Activated T-cell treated with anti-CD3 and anti-CD28 coated beads, Interleukin-2, amount 50 U/mL, for 1 hour (primary cell): ENCODE results near the gene ZNF581.

ENCODE experiments used
- DNase-seq: peaks from one replicate; pipeline ENCODE4 v3.0.0-alpha.2; 2020

The ZNF581 gene, protein sequence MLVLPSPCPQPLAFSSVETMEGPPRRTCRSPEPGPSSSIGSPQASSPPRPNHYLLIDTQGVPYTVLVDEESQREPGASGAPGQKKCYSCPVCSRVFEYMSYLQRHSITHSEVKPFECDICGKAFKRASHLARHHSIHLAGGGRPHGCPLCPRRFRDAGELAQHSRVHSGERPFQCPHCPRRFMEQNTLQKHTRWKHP

DNA sequence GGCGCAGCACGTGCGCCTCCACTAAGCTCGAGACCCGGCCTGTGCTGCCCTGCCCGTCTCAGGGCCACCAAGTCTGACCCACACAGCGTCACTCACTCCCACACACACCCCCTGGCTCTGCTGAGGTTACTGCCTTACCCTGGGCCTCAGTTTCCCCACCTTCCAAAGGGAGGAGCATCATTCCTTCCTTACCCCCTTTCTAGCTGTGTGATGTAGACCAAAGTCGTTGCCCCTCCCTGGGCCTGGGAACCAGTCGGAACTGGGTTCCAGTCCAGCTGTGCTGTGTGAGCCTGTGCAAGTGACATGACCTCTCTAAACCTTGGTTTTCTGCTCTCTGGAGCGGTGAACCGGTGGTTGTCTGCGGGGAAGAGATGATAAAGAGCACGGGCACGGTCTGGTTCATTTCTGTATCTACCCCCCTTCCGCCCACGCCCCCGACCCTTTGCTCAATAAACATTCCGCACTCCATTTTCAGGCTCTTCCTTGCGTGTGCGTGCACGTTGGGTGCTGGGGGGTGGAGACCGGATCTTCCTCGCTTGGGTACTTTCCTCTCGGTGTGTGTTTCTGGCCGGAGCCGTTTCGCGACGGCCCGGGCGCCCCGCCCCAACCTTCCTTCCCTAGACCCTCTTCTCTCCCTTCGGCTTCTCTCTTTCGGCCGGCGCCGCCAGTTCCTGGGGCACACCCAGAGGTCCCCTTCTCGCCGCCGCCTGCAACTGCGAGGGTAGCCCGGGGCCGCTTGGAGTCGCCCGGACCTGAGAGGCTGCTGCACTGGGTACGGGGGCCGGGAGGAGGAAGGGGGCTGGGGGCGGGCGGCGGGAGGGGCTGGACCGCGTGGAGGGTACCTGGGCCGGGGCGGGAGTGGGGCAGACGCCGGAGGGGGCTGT, at the start of gene ZNF581:
ZNF581 (plus strand) TSS at position 647 of the 884 bp plus-strand sequence. CDS start 923 bp downstream, outside the sequence.
- DNase-seq, result peak; percentile 84

DNA sequence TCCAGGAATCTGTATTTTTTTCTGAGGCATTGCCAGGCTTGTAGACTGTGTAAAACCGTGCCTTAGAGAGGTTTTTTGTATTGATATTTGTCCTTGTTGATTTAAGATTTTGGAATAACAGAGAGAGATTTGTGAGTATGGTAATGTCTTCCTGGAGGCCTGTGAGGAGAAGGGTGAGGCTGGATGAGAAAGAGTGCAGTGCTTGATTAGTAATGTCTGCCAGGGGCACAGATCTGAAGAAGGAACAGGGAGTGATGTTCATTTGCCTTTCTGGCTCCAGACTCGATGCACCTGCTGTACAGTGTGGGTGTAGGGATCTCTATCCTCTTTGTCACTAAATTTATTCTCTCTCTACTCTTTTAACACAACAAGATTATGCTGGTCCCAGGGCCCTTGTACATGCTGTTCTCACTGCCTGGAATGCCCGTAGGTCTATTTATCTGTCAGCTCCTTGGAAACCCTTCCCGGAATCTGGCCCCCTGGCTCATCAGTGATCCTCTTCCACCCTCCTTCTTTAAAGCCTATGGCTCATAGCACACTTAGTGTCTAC, 48.4 kb upstream of the ZNF581 start:
- no peak for DNase-seq

DNA sequence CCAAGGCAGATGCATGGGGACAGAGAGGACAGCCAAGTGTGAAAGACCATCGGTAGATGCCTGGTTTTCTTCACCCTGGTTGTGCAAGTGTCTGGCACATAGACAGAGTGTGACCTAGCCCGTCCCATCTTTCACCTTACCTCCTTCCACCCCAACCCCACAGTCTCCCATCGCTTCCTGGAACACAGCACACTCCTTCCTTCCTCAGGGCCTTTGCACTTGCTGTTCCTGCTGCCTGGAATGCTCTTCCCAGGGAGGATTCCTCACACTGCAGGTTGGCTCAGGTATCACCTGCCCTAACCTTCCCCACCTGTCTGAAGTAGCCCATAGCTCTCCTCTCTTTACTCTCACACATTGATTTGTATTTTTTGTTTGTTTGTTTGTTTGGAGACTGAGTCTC, 47.1 kb upstream of the ZNF581 start:
- DNase-seq, result no peak

DNA sequence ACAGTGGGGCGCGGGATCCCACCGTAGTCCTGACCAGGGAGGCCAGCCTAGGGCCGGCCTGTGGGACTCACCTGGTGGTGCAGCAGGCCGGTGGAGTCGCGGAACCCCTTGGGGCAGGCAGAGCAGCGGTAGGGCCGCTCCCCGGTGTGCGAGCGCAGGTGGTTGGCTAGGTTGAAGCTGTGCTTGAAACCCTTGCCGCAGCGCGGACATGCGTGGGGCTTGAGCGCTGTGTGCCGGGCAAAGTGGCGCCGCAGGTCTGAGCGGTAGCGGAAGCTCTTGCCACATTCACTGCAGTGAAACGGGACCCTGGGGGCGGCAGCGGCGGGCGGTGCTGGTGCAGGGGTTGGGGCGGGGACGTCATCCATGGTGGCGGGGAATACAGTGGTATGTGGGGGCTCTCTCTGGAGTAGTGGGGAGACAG, 45.9 kb upstream of the ZNF581 start:
- DNase-seq, result no peak

DNA sequence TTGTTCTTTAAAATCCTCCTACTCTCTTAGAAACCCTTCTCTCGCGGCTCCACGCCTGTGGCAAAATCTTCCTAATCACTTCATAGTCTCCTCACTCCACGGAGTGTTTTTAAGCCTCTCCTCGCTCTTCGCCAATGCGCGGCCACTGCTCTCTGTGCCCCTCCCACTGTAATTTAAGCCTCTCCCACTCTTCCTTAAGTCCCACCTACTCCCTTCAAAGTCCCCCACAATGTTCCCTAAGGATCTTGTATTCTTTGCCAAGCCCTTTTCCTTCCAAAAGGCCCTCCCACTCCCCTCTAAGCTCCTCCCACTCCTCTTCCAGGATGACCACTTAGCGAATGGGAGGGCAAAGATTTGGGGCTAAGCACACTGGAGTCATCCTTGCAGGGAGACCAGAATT, 45.4 kb upstream of the ZNF581 start:
- no peak for DNase-seq

DNA sequence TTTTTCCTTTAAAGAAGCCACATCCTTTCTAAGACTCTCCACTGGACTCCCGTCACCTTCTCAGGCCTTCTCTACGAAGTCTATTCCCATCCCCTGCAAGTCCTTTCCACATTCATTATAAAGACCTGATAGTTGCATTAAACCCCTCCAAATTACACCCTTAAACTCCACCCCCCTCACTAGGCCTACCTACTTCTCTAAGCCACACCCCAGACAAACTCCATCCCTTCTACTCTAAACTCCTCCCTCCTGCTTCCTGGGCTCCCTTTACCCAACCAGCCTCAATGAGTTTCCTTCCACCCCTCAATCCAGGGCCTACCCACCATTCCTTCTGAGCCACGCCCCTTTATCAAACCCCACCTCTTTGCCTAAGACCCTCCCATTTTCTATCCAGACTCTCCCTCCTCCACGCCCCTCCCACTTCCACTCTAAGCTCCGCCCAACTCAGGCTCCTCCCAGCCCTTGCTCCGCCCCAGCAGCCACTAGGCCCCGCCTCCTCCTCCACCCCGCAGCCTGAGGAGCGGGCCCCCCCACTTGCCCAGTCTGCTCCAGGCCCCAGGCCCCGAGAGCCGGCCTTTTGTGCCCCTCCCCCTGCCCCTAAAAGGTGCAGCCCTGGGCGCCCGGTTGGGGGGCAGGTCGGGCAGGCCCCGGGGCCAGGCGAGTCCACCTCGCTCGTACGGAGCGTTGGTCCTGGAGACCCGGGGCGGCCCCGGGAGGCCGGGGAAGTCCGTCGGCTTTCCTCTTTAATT, 44.6 kb upstream of the ZNF581 start:
- peak; percentile 96 for DNase-seq

DNA sequence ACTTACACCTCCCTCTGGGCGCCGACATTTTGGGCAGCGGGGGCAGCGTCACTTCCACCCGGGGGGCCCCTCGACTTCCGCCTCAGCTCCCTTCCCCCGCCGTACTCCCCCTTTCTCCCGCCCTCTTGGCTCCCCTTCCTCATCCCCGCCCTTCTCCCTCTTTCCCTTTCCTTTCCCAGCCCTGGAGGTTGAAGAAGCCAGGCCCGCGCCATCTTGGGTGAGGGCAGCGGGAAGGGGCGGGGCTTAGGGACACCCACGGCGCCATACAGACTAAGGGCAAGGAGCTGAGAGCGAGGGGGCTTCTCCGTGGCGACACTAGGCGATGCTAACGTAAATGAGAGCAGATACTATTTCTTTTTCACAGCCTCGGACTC, 44.0 kb upstream of the ZNF581 start, which contains the start of gene FIZ1:
FIZ1 (minus strand) TSS at position 50 of the 374 bp plus-strand sequence. CDS start 1,652 bp downstream, outside the sequence.
- peak; percentile 96 for DNase-seq

DNA sequence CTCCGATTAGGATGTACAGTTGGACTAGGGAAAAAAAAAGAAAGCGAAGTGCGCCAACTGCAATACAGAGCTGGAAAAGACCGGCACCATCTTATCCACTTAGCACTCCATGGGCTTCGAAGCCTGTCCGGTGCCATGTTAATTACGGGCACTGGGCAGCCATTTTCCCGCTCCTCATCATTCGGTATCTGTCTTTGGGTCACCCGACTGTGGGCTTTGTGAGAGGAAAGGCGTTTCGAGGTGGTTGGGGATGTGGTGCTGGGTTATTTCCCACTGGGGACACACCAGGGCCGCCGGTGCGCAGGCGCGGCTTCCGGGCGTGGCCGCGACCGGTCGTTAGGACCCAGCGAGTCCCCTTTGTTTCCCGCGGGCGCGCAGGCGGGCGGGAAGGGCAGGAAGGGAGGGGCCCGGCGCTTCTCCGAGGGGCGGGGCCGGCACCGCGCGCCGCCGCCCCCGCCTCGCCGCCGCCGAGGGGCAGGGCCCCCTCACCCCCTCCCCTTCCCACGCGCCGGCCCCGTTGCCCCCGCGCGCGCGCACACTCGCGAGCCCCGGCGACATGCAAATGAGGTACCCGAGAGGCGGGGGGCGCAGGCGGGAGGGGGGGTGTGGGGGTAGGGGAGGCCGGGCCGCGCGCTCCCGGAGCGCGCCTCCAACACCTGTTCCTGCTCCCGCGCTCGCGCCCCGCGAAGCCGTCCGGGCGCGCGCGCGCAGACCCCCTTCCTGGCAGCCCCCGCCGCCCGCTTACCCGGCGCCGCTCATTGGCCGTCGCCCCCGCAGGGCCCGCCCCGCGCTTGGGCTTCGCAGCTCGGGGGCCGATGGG, 43.4 kb upstream of the ZNF581 start, which contains the start of gene ZNF524:
ZNF524 (plus strand) TSS at position 447 of the 820 bp plus-strand sequence. CDS start 1,825 bp downstream, outside the sequence.
- peak; percentile 88 for DNase-seq

DNA sequence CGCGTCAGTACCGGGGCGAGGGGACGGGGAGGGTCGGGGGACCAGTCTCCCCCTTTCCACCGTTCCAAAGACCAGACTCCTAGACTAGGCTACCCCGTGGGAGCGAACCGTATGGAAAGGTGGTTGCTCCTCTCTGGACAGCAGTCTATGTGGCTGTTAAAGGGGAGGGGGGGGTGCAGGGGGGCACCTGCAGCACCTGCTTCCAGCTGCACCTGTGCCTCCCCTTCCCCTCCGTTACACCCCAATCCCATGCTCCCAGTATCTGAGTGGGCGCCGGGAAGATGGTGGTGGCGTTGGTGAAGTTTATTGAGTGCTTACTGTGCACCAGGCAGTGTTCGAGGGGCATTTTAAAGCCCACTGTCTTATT, 42.8 kb upstream of the ZNF581 start:
- no peak for DNase-seq

DNA sequence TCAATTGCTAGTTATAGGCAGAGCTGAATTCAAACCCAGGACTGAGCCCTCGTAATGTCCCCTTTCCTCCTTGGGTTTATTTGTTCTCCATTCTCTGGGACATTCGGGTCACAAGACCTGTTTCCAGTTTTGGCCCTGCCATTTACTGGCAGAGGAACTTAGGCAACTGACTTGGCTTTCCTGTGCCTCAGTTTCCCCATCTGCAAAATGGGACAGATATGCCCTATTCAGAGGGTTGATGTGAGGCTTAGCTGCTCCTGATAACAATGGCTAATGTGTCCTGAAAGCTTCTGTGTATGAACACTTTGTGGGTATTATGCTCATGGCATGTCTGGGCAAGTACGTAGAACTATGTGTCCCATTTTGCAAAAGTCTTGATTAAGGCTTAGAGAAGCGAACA, 42.4 kb upstream of the ZNF581 start:
- DNase-seq, result no peak

DNA sequence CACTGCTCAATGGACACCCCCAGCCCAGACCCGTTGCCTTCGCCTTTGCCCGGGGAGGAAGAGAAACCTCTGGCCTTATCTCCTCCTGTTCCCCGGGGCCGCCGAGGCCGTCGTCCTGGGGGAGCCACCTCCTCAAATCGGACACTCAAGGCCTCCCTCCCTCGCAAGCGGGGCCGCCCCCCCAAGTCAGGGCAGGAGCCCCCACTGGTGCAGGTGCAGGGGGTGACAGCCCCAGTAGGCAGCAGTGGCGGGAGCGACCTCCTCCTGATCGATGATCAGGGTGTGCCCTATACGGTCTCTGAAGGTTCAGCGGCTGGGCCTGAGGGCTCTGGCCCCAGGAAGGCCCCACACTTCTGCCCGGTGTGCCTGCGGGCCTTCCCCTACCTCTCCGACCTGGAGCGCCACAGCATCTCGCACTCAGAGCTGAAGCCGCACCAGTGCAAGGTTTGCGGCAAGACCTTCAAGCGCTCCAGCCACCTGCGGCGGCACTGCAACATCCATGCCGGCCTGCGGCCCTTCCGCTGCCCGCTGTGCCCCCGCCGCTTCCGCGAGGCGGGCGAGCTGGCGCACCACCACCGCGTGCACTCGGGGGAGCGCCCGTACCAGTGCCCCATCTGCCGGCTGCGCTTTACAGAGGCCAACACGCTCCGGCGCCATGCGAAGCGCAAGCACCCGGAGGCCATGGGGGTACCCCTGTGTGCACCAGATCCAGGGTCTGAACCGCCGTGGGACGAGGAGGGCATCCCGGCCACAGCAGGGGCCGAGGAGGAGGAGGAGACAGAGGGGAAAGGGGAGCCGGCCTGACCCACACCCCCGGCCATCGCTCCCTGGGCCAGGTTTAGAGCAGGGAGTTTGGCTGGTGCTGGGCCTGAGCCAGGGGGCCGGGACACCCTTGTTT, 41.1 kb upstream of the ZNF581 start:
- DNase-seq, result no peak

DNA sequence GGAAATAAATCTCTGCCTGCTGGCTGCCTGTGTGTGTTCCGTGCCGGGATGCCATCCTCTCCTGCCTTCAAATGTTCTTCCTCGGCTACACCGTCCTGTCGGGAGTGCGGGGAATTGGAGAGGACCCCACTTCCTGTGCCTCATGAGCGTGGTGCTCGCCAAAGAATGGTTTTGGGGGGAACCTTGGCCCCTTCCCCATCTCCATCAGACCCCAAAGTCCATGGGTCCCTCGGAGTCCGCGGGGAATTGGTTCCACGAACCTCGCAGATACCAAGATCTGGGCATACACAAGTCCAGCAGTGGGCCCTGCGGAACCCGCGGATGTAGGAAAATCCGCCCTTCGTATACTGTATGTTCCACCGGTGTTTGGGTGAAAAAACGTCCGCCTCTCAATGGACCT, 40.3 kb upstream of the ZNF581 start:
- no peak for DNase-seq

DNA sequence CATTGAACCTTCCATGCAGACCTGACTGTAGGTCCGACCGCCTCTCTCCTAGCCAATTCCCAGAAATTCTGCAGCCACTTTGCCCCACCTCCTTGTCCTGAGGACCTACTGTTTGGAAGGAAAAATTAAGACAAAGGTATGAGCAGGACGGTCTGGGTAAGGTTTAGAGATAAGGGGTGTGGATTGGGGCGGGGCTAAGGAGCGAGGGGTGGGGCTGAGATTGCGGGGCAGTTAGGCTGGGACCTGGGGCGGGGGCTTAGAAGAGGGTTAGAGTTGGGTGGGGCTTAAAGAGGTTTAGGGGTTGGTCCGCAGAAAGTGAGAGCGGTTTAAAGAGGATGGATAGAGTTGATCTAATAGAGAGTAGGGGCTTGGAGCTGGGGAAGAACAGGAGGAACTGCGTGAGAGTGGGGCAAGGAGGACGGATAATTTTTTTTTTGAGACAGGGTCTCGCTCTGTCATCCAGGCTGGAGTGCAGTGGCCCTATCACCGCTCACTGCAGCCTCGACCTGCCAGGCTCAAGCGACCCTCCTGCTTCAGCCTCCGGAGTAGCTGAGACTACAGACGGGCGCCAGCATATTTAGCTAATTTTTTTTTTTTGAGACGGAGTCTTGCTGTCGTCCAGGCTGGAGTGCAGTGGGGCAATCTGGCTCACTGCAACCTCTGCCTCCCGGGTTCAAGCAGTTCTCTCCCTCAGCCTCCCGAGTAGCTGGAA, 39.7 kb upstream of the ZNF581 start:
- DNase-seq, result no peak

DNA sequence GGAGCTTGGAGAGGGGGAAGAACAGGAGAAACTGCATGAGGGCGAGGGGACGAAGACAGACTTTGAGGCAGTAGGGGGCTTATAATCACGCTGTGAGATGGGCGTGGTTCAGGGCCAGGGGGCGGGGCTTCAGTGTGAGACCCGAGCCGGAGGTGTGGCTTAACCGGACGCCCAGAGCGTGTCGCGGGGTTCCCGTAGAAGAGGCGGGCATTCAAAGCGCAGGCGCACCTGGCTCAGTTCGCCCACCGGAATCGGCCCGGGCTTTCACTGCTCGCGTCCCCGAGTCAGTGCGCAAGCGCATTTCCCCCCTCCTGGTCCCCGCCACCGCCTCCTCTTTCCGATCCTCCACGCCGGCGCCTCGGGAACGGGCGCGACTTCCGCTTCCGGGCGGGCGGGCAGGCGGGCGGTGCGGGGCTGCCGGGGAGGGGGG, 38.2 kb upstream of the ZNF581 start:
- peak; percentile 95 for DNase-seq

DNA sequence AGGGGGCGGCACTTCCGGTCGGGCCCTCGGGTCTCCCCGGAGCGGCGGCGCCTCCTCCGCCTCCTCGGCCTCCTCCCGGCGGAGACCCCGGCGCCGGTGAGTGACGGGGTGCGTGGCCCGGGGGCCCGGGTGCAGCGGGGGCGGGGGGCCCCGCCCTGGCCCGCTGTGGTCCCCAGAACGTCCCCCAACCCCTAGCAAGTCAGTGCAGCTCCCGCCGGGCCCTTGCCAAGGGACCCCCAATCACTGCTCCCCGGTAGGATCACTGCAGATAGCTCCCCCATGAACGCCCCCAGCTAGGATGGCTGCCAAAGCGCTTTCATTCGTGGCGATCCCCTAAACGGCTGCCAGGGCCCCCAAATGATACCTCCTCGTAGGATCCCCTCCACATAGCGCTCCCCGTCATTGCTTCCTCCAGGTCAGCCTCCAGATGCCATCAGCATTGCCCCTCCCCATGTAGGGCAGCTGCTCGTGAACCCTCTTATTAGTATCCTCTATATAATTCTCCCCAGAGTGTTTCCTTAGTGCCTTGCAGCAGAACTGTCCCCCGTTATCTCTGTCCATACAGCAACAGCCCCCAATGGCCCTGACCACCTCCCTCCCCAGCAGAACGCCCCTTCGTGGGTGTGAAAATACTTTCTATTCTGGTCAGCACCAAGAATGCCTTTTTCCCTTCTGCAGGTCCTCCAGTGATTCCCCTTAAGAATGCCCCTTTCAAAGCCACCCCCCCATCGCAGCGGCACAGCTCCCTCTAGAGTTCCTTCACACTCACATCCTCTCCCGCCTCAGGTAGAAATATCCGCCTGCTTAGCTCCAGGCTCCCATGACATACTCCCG, 37.6 kb upstream of the ZNF581 start, which contains the start of gene ZNF865:
ZNF865 (plus strand) TSS at position 11 of the 834 bp plus-strand sequence. CDS start 7,972 bp downstream, outside the sequence.
- DNase-seq, result peak; percentile 73

DNA sequence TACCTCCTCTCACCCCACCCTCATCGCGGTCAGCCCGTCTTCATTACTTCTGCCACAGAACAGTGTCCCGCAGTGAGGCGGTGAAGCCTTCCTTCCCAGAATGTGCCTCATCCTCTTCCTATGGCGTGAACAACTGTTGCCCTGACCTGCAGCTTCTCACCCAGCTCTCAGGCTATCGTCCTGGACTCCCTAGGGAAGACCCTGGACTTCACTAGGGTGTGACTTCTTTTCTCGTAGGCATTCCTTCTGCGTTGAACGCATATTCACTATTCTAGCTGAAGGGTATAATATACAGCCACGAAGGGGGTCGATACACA, 37.0 kb upstream of the ZNF581 start:
- no peak for DNase-seq

DNA sequence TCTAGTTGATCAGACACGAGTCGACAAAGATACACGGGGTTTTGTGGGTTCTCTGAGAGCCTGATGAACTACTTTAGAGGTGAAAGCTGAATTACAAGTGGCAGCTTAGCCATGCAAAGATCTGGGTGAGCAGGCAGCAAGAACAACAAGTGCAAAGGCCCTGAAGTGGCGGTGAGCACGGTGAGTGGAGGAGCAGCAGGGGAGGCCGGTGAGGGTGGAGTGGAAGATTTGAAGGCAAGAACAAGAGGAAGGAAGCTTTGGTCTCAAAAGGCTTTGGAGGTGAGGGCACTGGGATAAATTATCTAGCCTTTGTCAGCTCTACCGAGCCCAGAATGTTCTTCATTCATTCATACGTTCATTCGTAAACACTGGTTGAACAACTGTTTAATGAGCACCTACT, 36.6 kb upstream of the ZNF581 start:
- no peak for DNase-seq

DNA sequence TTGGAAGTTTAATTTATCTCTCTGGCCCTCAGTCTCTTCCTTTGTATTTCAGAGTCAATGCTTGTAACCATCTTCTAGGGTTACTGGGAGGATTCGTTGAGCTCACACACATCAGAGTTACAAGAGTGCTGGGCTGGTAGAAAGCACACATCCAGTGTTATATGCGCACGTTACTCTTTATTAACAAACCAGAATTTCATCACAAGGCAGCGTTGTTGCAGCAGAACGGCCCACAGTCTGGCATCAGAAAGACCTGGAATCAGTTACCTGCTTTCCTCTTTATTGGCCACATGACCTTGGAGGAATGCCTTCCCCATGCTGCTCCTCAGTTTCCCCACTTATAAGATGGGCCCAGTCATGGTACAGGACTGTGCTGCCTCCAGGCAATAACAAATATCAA, 34.1 kb upstream of the ZNF581 start:
- DNase-seq, result no peak

DNA sequence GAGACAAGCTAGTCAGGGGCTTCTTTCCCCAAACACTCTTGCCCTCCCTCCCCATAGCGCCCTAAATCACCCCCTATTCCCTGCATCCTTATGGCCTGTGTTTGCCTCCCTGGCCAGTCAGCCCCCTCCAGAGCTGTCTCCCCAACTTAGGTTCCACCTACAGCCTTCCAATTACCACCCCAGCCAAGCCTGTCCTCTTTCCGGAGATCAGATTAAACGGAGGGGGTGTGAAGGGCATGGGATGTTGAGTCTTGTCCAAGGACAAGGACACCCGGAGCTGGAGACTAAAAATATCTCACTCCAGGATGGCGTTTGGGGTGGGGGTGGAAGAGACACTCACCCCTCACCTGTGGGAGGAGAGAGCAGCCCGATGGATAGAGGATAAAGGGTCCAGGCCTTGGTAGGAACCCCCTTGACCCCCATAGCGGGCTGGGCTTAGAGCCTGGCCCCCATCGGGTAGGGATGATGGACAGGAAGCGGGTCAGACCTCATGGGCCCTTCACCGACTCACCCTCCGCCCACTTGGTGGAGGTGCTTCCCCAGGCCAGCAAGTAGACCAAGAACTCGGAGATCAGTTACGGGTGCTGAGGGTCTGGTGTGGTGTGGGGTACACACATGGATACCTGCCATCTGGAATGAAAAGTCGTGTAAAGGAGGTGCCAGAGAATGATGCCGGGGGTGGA, 32.0 kb upstream of the ZNF581 start:
- DNase-seq, result no peak
